Right atrium auricular region (tissue), 2 donors: ENCODE results near the gene PLIN4. TPM values are rescaled to one million over a fixed set of nuclear protein-coding genes. Genes with fewer than 3 reads are reported as not detected.

ENCODE experiments used
- DNase-seq: peaks from one replicate; pipeline ENCODE4 v3.0.0-alpha.2; 2019; ENCODE audit warnings: low spot score
- H3K27ac ChIP-seq, 2 donors: fragments of 200-600 bp; sonication (generic); 1 replicate in 1 of 2; 2 replicates in 1 of 2; pipeline ENCODE4 v1.5.1; 2016 to 2019
- H3K27me3 ChIP-seq, 2 donors: fragments of 200-600 bp; sonication (generic); one replicate each; pipeline versions ENCODE4 v1.5.1 to v1.6.0; 2017 to 2019
- H3K36me3 ChIP-seq: fragments of 200-600 bp; sonication (generic); one replicate; pipeline ENCODE4 v1.5.1; 2016
- H3K4me1 ChIP-seq, 2 donors: fragments of 200-600 bp; sonication (generic); one replicate each; pipeline versions ENCODE4 v1.5.1 to v1.6.0; 2017 to 2019
- H3K4me3 ChIP-seq, 2 donors: fragments of 200-600 bp; sonication (generic); 1 replicate in 1 of 2; 2 replicates in 1 of 2; pipeline ENCODE4 v1.5.1; 2017 to 2019; ENCODE audit warnings: mild to moderate bottlenecking in 1 of 2, moderate library complexity in 1 of 2
- H3K9me3 ChIP-seq, 2 donors: fragments of 200-600 bp; sonication (generic); one replicate each; pipeline ENCODE4 v1.5.1; 2019
- total RNA-seq, 2 donors: library from RNA; depleted of rRNA; stranded (reverse); fragments of >200 nt; gene quantifications; one replicate each; pipeline ENCODE4 v1.1.0, GENCODE V29; 2016
- TF ChIP-seq, protein P1 (sequence below), 2 donors: fragments of 200-600 bp; sonication (generic); IDR thresholded peaks; one replicate each; pipeline ENCODE4 v1.5.1; 2019; ENCODE audit warnings: antibody characterized with exemption in 2 of 2

The PLIN4 gene
- total RNA-seq, 2 donors from 2014 or later: 104 to 156 TPM

- Histone ChIP-seq H3K4me1 (peaks cover 0 to 31% of the 10 kb centered on the region in 2 donors), H3K36me3 (peaks cover 39% of the 10 kb centered on the region), H3K9me3 (no peaks in the 10 kb centered on the region), H3K27ac (peak overlapping the region; percentile 92 to 97), H3K27me3 (no peaks in the 10 kb centered on the region), H3K4me3 (peak overlapping the region; percentile 14 to 80)
- TF ChIP-seq, protein P1, sequence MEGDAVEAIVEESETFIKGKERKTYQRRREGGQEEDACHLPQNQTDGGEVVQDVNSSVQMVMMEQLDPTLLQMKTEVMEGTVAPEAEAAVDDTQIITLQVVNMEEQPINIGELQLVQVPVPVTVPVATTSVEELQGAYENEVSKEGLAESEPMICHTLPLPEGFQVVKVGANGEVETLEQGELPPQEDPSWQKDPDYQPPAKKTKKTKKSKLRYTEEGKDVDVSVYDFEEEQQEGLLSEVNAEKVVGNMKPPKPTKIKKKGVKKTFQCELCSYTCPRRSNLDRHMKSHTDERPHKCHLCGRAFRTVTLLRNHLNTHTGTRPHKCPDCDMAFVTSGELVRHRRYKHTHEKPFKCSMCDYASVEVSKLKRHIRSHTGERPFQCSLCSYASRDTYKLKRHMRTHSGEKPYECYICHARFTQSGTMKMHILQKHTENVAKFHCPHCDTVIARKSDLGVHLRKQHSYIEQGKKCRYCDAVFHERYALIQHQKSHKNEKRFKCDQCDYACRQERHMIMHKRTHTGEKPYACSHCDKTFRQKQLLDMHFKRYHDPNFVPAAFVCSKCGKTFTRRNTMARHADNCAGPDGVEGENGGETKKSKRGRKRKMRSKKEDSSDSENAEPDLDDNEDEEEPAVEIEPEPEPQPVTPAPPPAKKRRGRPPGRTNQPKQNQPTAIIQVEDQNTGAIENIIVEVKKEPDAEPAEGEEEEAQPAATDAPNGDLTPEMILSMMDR (IDR thresholded peaks at IDR 0.05): no peak
- no peak for DNase-seq
These were observed 63.3 kb downstream of the PLIN4 start for GRCh38 chr19:4454747-4455718.

DNA sequence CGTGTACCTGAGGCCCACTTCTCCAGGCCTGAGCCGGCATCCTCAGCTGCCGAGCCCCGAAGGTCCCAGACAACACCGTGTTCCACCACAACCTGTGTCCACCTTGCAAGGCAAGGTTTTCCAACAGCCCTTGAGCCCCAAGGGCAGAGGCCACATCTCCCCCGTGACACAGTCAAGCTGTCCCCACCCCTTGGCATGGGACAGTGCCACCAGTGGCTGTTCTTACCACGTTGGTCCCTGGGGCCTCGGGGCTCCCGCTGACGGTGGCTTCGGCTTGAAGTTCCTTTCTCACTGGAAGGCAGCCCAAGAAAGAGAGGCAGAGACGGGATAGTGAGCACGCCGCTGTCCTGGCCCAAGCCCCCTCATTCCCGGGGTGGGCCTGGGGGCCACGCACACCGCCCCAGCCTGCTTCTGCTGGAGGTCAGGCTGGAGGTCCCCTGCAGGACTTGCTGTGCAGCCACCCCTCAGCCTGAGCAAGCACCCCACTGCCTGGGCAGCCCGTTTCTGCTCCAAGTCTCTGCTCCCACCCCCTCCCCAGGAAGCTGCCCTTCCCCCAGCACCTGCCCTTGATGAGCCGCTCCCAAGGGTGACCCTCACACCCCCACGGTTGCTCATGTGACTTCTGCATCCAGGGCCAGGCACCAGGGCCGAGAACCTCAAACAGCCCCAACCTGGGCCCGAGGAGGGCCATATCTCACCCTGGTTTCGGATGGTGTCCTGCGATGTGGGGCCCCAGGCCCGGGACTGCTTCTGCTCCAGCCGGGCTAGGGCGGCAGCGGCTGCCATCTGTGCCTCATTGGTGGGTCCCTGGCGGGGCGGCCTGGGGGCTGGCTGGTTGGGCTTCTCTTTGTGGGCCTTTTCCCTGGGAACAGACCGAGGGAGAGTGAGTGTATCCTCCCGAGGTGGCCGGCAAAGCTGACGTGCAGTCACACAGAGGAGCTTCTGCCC lies 64.8 kb downstream of the PLIN4 start:
- Histone ChIP-seq H3K9me3 (no peaks in the 10 kb centered on the region), H3K36me3 (peaks cover 53% of the 10 kb centered on the region), H3K27me3 (no peaks in the 10 kb centered on the region), H3K4me3 (no peak overlapping the region), H3K4me1 (peaks cover 0 to 41% of the 10 kb centered on the region in 2 donors), H3K27ac (no peak overlapping the region)
- TF ChIP-seq, protein P1 (IDR thresholded peaks at IDR 0.05): no peak
- no peak for DNase-seq

GRCh38 chr19:4452230-4452990 lies 65.9 kb downstream of the PLIN4 start:
- no peak for DNase-seq
- Histone ChIP-seq H3K36me3 (peaks cover 64% of the 10 kb centered on the region), H3K9me3 (no peaks in the 10 kb centered on the region), H3K4me3 (no peak overlapping the region), H3K27ac (no peak overlapping the region), H3K4me1 (peaks cover 0 to 36% of the 10 kb centered on the region in 2 donors), H3K27me3 (no peaks in the 10 kb centered on the region)
- TF ChIP-seq, protein P1 (IDR thresholded peaks at IDR 0.05): no peak

Other genes starting within 250 kb of the PLIN4 start
- 10 to 100 TPM; 24.2 to 24.6 TPM for gene SHD, start 239.2 kb downstream of the PLIN4 start, total RNA-seq
- gene TMIGD2, start 216.1 kb downstream of the PLIN4 start, total RNA-seq: under 1 TPM in 1 of 2 donors, not detected in 1; 0.28 TPM
- not detected for gene FSD1, start 213.9 kb downstream of the PLIN4 start, total RNA-seq
- 10 to 100 TPM in 1 of 2 donors, 1 to 10 TPM in 1; 4.8 to 11.8 TPM for gene STAP2, start 179.7 kb downstream of the PLIN4 start, total RNA-seq
- 1 to 10 TPM; 6.2 to 7.3 TPM for gene MPND, start 174.9 kb downstream of the PLIN4 start, total RNA-seq
- 10 to 100 TPM; 17.5 to 31.9 TPM for gene SH3GL1, start 117.9 kb downstream of the PLIN4 start, total RNA-seq
- gene CHAF1A, start 115.8 kb downstream of the PLIN4 start, total RNA-seq: 1 to 10 TPM; 2.6 to 5.0 TPM
- gene UBXN6, start 60.7 kb downstream of the PLIN4 start, total RNA-seq: 100 to 1,000 TPM in 1 of 2 donors, 10 to 100 TPM in 1; 52.8 to 100 TPM
- 10 to 100 TPM; 18.3 to 24.8 TPM for gene HDGFL2, start 46.2 kb downstream of the PLIN4 start, total RNA-seq
- 10 to 100 TPM; 21.4 to 43.6 TPM for gene PLIN5, start 16.7 kb upstream of the PLIN4 start, total RNA-seq
- under 1 TPM in 1 of 2 donors, not detected in 1; 0.67 TPM for gene LRG1, start 21.6 kb upstream of the PLIN4 start, total RNA-seq
- 10 to 100 TPM in 1 of 2 donors, 1 to 10 TPM in 1; 3.9 to 10.8 TPM for gene SEMA6B, start 41.2 kb upstream of the PLIN4 start, total RNA-seq
- 1 to 10 TPM; 2.6 to 4.2 TPM for gene TNFAIP8L1, start 121.0 kb upstream of the PLIN4 start, total RNA-seq
- 10 to 100 TPM; 26.3 to 36.6 TPM for gene MYDGF, start 151.9 kb upstream of the PLIN4 start, total RNA-seq
- gene DPP9, start 205.4 kb upstream of the PLIN4 start, total RNA-seq: 10 to 100 TPM; 36.2 to 50.4 TPM